ENCODE results near the gene RAB9B.

DNA sequence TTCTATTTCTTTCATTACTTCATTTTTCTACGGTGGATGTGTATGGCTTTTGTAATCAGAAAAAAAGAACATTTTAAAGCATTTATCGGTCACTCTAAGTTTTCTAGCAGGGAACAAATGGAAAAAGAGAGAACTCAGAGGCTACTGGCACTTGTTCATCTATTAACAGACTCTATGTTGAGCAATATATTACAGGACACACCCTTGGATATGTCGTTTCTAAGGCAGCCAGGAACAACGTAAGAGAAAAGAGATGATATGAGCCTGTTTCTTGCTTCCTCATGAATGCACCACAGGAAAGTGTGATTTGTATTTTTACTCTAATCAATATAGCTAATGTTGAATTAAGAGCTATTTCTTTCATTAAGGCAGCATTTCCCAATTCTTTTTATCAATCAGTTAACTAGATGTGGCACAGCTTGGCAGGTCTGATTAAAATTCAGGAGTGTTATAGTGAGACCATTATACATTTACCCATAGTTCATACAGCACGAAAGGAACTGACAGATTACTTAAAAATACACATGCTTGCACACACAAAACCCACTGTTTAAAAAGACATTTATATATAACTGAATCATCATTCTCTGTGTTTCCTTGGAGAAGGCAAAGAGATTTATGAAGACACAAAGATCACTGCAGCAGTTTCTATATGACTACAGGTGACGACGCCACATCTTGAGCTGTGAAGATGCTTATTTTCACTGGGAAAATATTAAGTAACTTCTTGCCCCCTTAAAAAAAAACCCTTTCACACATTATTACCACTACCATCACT is 13.0 kb downstream of the RAB9B start:
- TF ChIP-seq ESRRA (CRISPR knock-in tag; IDR thresholded peaks at IDR 0.05; ENCODE audit: borderline replicate concordance) (no peak), ZNF396 (CRISPR knock-in tag; IDR thresholded peaks at IDR 0.05; ENCODE audit: borderline replicate concordance) (no peak), RELA (CRISPR knock-in tag; IDR thresholded peaks at IDR 0.05; ENCODE audit: borderline replicate concordance) (no peak), ATF1 (CRISPR knock-in tag; IDR thresholded peaks at IDR 0.05) (no peak), JAZF1 (CRISPR knock-in tag; IDR thresholded peaks at IDR 0.05) (no peak), KAT7 (CRISPR knock-in tag; IDR thresholded peaks at IDR 0.05; ENCODE audit: borderline replicate concordance) (no peak), SP1 (CRISPR knock-in tag; conservative IDR thresholded peaks at IDR 0.05) (no peak)
- TF ChIP-seq, protein P1, sequence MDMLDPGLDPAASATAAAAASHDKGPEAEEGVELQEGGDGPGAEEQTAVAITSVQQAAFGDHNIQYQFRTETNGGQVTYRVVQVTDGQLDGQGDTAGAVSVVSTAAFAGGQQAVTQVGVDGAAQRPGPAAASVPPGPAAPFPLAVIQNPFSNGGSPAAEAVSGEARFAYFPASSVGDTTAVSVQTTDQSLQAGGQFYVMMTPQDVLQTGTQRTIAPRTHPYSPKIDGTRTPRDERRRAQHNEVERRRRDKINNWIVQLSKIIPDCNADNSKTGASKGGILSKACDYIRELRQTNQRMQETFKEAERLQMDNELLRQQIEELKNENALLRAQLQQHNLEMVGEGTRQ (CRISPR knock-in tag; IDR thresholded peaks at IDR 0.05): no peak
- TF ChIP-seq, protein P2, sequence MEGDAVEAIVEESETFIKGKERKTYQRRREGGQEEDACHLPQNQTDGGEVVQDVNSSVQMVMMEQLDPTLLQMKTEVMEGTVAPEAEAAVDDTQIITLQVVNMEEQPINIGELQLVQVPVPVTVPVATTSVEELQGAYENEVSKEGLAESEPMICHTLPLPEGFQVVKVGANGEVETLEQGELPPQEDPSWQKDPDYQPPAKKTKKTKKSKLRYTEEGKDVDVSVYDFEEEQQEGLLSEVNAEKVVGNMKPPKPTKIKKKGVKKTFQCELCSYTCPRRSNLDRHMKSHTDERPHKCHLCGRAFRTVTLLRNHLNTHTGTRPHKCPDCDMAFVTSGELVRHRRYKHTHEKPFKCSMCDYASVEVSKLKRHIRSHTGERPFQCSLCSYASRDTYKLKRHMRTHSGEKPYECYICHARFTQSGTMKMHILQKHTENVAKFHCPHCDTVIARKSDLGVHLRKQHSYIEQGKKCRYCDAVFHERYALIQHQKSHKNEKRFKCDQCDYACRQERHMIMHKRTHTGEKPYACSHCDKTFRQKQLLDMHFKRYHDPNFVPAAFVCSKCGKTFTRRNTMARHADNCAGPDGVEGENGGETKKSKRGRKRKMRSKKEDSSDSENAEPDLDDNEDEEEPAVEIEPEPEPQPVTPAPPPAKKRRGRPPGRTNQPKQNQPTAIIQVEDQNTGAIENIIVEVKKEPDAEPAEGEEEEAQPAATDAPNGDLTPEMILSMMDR (IDR thresholded peaks at IDR 0.05): no peak
- TF ChIP-seq, protein P3, sequence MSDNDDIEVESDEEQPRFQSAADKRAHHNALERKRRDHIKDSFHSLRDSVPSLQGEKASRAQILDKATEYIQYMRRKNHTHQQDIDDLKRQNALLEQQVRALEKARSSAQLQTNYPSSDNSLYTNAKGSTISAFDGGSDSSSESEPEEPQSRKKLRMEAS (CRISPR knock-in tag; IDR thresholded peaks at IDR 0.05): no peak
- TF ChIP-seq, protein P4, sequence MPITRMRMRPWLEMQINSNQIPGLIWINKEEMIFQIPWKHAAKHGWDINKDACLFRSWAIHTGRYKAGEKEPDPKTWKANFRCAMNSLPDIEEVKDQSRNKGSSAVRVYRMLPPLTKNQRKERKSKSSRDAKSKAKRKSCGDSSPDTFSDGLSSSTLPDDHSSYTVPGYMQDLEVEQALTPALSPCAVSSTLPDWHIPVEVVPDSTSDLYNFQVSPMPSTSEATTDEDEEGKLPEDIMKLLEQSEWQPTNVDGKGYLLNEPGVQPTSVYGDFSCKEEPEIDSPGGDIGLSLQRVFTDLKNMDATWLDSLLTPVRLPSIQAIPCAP (CRISPR knock-in tag; IDR thresholded peaks at IDR 0.05): no peak

All from WTC11 (cell line).